HG02943 (cell line): ENCODE data around the gene MROH2A.

Experiments used
- ATAC-seq: cut with Tn5 transposase; IDR thresholded peaks from one replicate; pipeline ENCODE4 v1.9.1; 2021; ENCODE audit warnings: mild to moderate bottlenecking, low read depth, moderate library complexity; ENCODE audit not compliant: unreplicated experiment

MROH2A gene

GRCh38 chr2:233818639-233819621 lies 40.8 kb downstream of the MROH2A start:
- ATAC-seq: no peak

GRCh38 chr2:233819884-233820773 lies 42.0 kb downstream of the MROH2A start:
- ATAC-seq: no peak

GRCh38 chr2:233820774-233821105 lies 42.6 kb downstream of the MROH2A start:
- ATAC-seq: no peak

- no peak for ATAC-seq
These were observed 43.1 kb downstream of the MROH2A start for GRCh38 chr2:233821196-233821595.

GRCh38 chr2:233821709-233822100 lies 43.6 kb downstream of the MROH2A start:
- no peak for ATAC-seq

- ATAC-seq: no peak
These were observed 44.1 kb downstream of the MROH2A start for GRCh38 chr2:233822101-233822771.

- no peak for ATAC-seq
These were observed 44.9 kb downstream of the MROH2A start for GRCh38 chr2:233822781-233823730.

GRCh38 chr2:233823731-233824121 lies 45.6 kb downstream of the MROH2A start:
- ATAC-seq: no peak

GRCh38 chr2:233824373-233824772 lies 46.2 kb downstream of the MROH2A start:
- no peak for ATAC-seq

GRCh38 chr2:233828546-233829192 lies 50.5 kb downstream of the MROH2A start:
- ATAC-seq: no peak

- no peak for ATAC-seq
These were observed 51.3 kb downstream of the MROH2A start for GRCh38 chr2:233829193-233830110.

- ATAC-seq: no peak
These were observed 52.1 kb downstream of the MROH2A start for GRCh38 chr2:233830111-233830802.

GRCh38 chr2:233831011-233831721 lies 53.0 kb downstream of the MROH2A start:
- ATAC-seq: no peak

GRCh38 chr2:233831861-233832260 lies 53.7 kb downstream of the MROH2A start:
- no peak for ATAC-seq

GRCh38 chr2:233832414-233832813 lies 54.3 kb downstream of the MROH2A start:
- no peak for ATAC-seq

GRCh38 chr2:233832869-233833311 lies 54.8 kb downstream of the MROH2A start:
- no peak for ATAC-seq

- no peak for ATAC-seq
These were observed 55.2 kb downstream of the MROH2A start for GRCh38 chr2:233833345-233833744.
